ENCODE data around the gene IRAK3.
"Not testable (repeated sequence)": the region's sequence is repeated elsewhere in the genome, so short reads cannot be mapped to it uniquely, and the experiment has no call there.

The IRAK3 gene

GRCh38 chr12:66269757-66270383 is 80.9 kb downstream of the IRAK3 start:
- no peak for DNase-seq

- DNase-seq: no peak
Measured at GRCh38 chr12:66270613-66271012, 81.6 kb downstream of the IRAK3 start.

- no peak for DNase-seq
Measured at GRCh38 chr12:66272650-66273049, 83.6 kb downstream of the IRAK3 start.

- DNase-seq: no peak
Measured at GRCh38 chr12:66273147-66273546, 84.1 kb downstream of the IRAK3 start.

GRCh38 chr12:66275040-66275439 is 86.0 kb downstream of the IRAK3 start:
- DNase-seq: no peak

GRCh38 chr12:66279123-66279712 is 90.2 kb downstream of the IRAK3 start:
- no peak for DNase-seq

GRCh38 chr12:66280561-66280960 is 91.5 kb downstream of the IRAK3 start:
- no peak for DNase-seq

- no peak for DNase-seq
Measured at GRCh38 chr12:66282244-66282643, 93.2 kb downstream of the IRAK3 start.

- no peak for DNase-seq
Measured at GRCh38 chr12:66287275-66287674, 98.3 kb downstream of the IRAK3 start.

- DNase-seq: no peak
Measured at GRCh38 chr12:66288121-66288520, 99.1 kb downstream of the IRAK3 start.

GRCh38 chr12:66289485-66289884 is 100.5 kb downstream of the IRAK3 start:
- DNase-seq: no peak

GRCh38 chr12:66290716-66291200 is 101.7 kb downstream of the IRAK3 start:
- DNase-seq: no peak

- no peak for DNase-seq
Measured at GRCh38 chr12:66296176-66296683, 107.2 kb downstream of the IRAK3 start.

- no peak for DNase-seq
Measured at GRCh38 chr12:66297080-66297479, 108.1 kb downstream of the IRAK3 start.

GRCh38 chr12:66297923-66298322 is 108.9 kb downstream of the IRAK3 start:
- no peak for DNase-seq

GRCh38 chr12:66301944-66302826 is 113.2 kb downstream of the IRAK3 start, which contains the start of gene HELB:
Gene HELB, plus strand, starts transcription at chr12:66302493. Its CDS starts 111 bp downstream, at chr12:66302604.
- DNase-seq: peak; percentile 98

GRCh38 chr12:66302827-66303169 is 113.8 kb downstream of the IRAK3 start:
- no peak for DNase-seq

- not testable (repeated sequence) for DNase-seq
Measured at GRCh38 chr12:66303316-66303804, 114.3 kb downstream of the IRAK3 start.

Data from activated CD8-positive, alpha-beta memory T cell treated with anti-CD3 and anti-CD28 coated beads, Interleukin-2, amount 50 U/mL, for 48 hours (primary cell).